Amygdala (tissue), 56 donors: Measurements from ENCODE around the gene CSGALNACT2.
"Not testable (repeated sequence)": the region's sequence is repeated elsewhere in the genome, so short reads cannot be mapped to it uniquely, and the experiment has no call there.

Experiments used
- DNase-seq, 56 donors: peaks; one replicate each; lab custom pipeline; 2025; lab: John Stamatoyannopoulos, UW

CSGALNACT2 gene

GRCh38 chr10:43138021-43138756 lies at the start of gene CSGALNACT2:
CSGALNACT2 (plus strand) TSS chr10:43138445; CDS start chr10:43155150, 16,705 bp downstream.
- DNase-seq = peak in 52 of 56 donors; percentile 37 to 89 (median 71)

- DNase-seq = no peak
Observed at GRCh38 chr10:43089519-43089918, 48.7 kb upstream of the CSGALNACT2 start.

- no peak for DNase-seq
Observed at GRCh38 chr10:43090188-43090587, 48.1 kb upstream of the CSGALNACT2 start.

GRCh38 chr10:43090664-43091063 lies 47.6 kb upstream of the CSGALNACT2 start:
- DNase-seq = no peak

- DNase-seq = no peak
Observed at GRCh38 chr10:43091846-43092245, 46.4 kb upstream of the CSGALNACT2 start.

- peak in 12 of 56 donors; percentile 4 to 26 (median 10) for DNase-seq
Observed at GRCh38 chr10:43093423-43094076, 44.7 kb upstream of the CSGALNACT2 start.

- DNase-seq = no peak
Observed at GRCh38 chr10:43094085-43094484, 44.2 kb upstream of the CSGALNACT2 start.

- DNase-seq = not testable (repeated sequence)
Observed at GRCh38 chr10:43099339-43099738, 38.9 kb upstream of the CSGALNACT2 start.

- DNase-seq = no peak
Observed at GRCh38 chr10:43099928-43100327, 38.3 kb upstream of the CSGALNACT2 start.

- DNase-seq = no peak
Observed at GRCh38 chr10:43100366-43100765, 37.9 kb upstream of the CSGALNACT2 start.

GRCh38 chr10:43102063-43102828 lies 36.0 kb upstream of the CSGALNACT2 start:
- DNase-seq = no peak

GRCh38 chr10:43105102-43105955 lies 32.9 kb upstream of the CSGALNACT2 start:
- DNase-seq = peak in 51 of 56 donors; percentile 4 to 77 (median 50)

- no peak for DNase-seq
Observed at GRCh38 chr10:43105956-43106229, 32.4 kb upstream of the CSGALNACT2 start.

GRCh38 chr10:43106256-43107091 lies 31.8 kb upstream of the CSGALNACT2 start:
- no peak for DNase-seq

GRCh38 chr10:43108951-43109350 lies 29.3 kb upstream of the CSGALNACT2 start:
- no peak for DNase-seq

- no peak for DNase-seq
Observed at GRCh38 chr10:43109671-43110249, 28.5 kb upstream of the CSGALNACT2 start.

- no peak for DNase-seq
Observed at GRCh38 chr10:43110338-43111071, 27.7 kb upstream of the CSGALNACT2 start.

GRCh38 chr10:43111101-43111500 lies 27.1 kb upstream of the CSGALNACT2 start:
- no peak for DNase-seq
